Stimulated activated CD4-positive, alpha-beta T cell treated with anti-CD3 and anti-CD28 coated beads, TNF-alpha, amount 100 ng/mL, for 24 hours (primary cell): ENCODE measurements around the gene MYO1D.
A peak's percentile ranks its signal among the peaks of the same experiment; 100 is the strongest.

Source experiments
- DNase-seq, 3 experiments: peaks; one replicate each; pipeline ENCODE4 v3.0.0-alpha.2; 2020; ENCODE audit warnings: low read depth in 3 of 3

MYO1D gene

GRCh38 chr17:32488177-32488542 is 388.8 kb downstream of the MYO1D start:
- DNase-seq: no peak

DNA sequence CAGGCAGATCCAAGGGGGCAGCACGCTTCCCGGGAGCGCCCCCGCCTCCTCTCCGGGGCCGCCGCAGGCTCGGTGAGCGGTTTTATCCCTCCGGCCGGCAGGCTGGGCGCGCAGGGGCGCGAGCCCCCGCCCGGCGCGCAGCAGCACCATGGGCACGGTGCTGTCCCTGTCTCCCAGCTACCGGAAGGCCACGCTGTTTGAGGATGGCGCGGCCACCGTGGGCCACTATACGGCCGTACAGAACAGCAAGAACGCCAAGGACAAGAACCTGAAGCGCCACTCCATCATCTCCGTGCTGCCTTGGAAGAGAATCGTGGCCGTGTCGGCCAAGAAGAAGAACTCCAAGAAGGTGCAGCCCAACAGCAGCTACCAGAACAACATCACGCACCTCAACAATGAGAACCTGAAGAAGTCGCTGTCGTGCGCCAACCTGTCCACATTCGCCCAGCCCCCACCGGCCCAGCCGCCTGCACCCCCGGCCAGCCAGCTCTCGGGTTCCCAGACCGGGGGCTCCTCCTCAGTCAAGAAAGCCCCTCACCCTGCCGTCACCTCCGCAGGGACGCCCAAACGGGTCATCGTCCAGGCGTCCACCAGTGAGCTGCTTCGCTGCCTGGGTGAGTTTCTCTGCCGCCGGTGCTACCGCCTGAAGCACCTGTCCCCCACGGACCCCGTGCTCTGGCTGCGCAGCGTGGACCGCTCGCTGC is 389.3 kb downstream of the MYO1D start:
- DNase-seq: peak in 1 of 3 experiments; percentile 31

GRCh38 chr17:32486701-32487472 is 390.0 kb downstream of the MYO1D start, which contains the start of gene CDK5R1:
Gene CDK5R1 (plus strand): TSS chr17:32486993. CDS start chr17:32487621, 628 bp downstream.
- DNase-seq: peak in 2 of 3 experiments; percentile 52 to 73

DNA sequence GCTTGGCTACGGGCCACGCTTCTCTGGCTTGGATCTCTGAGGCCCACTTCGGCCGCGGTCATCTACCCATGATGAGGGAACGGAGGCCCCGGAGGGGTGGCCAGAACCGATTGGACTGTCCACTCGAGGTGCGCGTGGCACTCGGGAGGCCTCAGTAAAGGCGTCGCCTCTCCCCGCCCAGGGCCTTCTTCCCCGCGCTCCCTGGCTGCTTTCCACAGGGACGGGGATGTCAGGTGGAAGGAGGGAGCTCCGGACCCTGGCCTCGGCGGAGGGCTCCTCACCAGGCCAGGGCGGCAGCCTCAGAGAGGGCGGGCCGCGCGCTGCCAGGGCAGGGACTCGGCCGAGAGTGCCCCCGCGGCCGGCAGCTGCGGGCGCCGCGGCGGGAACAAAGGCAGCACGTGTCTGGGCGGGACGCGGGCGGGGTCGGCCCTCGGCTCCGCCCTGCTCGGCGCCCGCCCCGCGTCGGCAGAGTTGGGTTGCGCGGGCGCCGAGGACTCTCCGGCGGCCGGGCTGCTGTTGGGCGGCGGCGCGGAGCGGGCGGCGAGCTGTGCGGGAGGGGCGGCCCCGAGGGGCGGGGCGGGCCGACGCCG is 390.7 kb downstream of the MYO1D start:
- DNase-seq: peak; percentile 37 to 65 (median 49)

DNA sequence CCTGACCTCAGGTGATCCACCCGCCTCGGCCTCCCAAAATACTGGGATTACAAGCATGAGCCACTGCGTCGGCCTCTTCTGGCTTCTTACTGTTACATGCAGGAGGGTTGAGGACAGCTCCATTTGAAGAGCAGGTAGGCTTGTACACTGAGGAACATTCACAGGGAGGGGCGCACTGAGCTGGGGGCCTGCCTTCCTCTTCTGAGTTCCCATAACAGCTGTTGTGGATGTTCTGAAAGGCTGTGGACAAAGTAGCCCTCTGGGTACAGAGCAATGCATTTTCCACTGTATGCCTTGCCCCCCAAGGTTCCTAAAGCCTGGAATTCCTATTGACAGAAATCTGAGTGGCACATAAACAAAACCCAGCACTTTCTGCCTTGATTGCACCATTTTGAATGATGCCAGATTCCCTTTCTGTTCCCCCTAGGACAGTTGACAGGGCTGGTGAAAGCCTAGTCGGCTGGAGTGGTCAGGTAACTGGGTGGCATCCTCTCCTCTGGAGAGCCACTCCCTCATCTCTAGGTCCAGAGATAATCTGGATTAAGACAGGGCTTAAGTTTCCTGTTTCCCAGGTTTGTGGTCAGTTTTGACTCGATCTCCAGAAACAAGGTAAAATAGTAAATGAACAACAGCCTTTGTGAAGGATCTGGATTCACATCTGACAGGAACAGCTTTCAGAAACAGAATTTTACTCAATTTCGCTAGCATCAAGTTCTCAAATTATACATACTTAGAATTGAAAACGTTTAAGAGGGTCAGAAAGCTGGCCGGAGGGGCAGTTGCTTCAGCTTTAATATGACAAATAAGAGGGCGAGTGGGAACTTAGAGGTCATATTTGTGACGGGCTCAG is 391.4 kb downstream of the MYO1D start:
- DNase-seq: no peak

- DNase-seq: no peak
These were observed 392.3 kb downstream of the MYO1D start for GRCh38 chr17:32484628-32485027.

GRCh38 chr17:32484041-32484461 is 392.9 kb downstream of the MYO1D start:
- DNase-seq: no peak

DNA sequence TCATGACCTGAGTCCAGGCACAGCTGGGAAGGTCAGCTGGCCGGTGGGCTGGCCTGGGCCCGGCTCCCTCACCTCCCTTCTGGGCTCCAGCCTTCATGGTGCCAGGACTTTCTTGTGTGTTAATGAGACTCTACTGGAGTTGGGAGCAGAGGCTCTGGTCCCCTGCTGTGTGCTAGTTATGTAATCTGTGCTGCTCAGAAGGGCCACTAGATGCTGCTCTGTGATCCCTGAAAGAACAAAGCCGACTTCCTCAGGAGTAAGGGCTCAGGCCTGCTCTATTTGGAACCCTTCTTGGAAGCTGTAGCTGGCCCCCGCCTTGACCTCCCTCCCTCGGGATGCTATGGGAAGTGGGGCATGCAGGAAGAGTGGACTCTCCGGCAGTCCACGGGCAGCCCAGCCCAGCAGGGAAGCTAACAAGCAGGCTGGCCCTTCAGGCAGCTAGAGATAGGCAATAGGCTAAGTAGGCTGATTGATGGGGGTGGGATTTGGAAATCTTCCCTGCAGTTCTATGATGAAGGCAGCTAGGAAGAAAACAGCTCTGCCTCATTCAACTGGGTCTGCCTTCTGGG is 393.4 kb downstream of the MYO1D start:
- DNase-seq: no peak

- no peak for DNase-seq
These were observed 394.2 kb downstream of the MYO1D start for GRCh38 chr17:32482568-32483320.

DNA sequence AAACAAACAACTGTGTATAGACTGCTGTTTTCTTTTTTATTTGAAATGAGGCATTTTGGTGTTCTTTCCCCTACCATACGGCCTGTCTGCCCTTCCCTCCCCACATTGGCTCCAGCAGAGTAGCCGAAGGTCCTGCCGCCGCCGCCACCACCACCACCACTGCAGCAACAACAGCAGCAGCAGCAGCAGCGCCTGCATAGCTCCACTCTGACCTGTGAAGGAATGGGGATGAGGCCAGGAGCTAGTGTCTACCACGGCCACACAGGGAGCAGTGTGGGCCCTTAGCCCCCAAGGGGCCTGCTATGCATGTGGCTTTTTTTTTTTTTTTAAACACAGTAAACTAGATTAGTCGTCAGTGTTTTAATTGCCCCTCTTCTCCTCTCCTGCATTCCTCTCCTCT is 395.7 kb downstream of the MYO1D start:
- no peak for DNase-seq

DNA sequence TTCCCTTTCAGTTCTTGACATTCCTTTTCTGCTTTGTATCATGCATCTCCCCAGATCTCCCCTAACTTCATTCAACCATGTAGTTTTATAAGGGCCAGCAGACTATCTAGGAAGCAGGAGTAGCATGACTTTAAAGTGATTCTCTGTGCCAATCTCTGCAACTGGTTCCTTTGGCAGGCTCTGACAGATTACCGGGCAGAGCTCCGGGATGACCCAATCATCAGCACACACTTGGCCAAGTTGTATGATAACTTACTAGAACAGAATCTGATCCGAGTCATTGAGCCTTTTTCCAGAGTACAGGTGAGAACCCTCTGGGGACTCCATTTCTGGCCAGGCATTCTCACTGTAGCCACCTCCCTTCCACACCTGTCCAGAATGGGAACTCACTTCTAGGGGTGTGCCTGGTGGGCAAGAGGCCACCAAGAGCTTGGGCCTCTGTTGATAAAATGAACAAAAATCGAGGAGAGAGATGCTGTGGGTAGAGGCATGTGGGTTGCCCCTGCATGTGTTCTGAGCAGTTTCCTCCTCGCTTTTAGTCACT is 397.8 kb downstream of the MYO1D start:
- DNase-seq: no peak

DNA sequence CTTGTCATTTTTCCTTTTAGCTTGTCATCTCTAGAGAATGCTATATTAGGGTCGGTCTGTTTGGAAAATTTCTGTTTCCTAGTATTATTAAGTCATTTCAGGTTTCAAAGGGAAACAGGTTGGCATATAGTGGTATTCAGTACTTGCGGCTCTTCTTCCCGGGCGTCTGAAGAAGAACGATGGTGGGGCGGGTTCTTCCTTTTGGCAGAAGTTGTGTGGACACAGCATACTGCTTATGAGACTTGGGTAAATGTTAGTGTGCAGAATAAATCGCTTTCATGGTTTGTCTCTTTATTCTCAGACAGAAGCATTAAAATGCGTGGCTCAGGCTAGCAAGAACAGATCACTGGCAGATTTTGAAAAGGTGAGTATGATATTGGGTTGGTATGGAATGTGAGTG is 399.7 kb downstream of the MYO1D start:
- DNase-seq: no peak

DNA sequence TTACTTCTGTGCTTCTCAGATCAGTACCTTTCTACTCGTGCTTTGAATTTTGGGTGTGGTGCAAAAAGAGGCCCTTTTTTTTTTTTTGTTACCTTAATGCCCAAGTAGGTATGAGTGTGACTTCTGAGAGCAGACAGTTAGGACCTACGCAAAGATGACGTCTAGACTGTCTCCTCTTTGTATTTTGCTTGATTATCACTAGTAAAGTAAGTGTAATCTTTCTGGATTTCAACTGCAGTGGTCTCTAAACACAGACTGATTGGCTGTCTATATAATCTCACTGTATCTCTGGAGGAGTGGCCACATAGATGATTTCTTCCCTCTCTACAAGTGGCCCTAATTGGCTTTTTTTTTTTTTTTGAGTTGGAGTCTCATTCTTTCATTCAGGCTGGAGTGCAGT is 401.7 kb downstream of the MYO1D start:
- no peak for DNase-seq

DNA sequence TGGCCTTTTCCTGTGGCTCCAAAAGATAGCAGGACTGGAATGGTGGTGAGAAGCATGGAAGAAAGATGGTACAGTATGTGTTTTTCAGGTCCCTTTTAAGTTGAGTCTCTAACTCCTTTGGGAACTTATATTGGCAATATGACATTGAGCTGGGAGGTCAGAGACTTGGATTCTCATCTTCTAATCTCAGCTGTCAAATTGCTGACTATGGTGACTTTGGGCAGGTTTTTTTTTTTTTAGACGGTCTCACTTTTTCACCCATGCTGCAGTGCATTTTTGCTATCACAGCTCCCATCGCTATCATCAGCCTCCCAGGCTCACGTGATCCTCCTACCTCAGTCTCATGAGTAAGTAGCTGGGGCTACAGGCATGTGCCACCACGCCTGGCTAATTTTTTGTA is 405.3 kb downstream of the MYO1D start:
- no peak for DNase-seq

DNA sequence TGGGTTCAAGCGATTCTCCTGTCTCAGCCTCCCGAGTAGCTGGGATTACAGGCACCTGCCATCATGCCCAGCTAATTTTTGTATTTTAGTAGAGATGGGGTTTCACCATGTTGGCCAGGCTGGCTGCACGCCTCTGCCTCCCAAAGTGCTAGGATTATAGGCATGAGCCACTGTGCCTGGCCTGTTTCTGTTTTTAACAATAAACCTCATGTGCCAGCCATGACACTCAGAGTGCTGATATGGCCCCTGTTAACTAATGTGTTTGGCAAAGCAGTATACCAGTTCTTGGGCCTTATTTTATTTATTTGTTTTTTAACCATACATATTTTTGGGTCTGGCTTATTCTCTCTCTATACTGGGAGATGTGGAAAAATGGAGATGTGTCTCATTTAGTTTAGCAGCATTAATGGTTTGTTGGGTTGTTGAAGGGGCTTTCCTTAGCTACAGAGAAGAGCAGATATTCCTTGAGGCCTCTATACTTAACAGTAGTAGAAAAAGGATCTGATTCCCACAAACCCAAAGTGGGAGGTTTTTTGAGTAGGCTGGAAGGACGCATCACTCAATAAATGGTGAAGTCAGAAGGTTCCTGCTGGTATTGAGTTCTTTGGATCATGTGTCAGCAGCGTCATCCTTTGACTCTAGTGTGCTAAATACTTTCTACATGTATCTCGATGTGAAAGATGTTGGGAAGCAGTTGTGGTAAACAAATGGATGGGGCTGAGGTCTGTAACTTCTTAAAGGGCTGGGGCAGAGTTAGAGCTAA is 406.3 kb downstream of the MYO1D start:
- DNase-seq: no peak

DNA sequence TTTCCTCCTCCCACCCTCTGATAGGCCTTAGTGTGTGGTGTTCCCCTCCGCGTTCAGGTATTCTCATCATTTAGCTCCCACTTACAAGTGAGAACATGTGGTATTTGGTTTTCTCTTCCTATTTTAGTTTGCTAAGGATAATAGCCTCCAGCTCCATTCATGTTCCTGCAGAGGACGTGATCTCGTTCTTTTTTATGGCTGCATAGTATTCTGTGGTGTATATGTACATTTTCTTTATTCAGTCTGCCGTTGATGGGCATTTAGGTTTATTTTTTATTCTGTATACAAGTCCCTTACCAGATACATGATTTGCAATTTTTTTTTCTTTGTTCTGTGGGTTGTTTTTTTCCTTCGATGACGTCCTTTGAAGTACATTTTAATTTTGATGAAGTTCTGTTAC is 409.0 kb downstream of the MYO1D start:
- DNase-seq: no peak

- DNase-seq: no peak
These were observed 412.6 kb downstream of the MYO1D start for GRCh38 chr17:32464374-32464773.

GRCh38 chr17:32463304-32463703 is 413.6 kb downstream of the MYO1D start:
- no peak for DNase-seq

GRCh38 chr17:32461853-32462617 is 414.9 kb downstream of the MYO1D start:
- DNase-seq: peak in 2 of 3 experiments; percentile 44 to 55
